Right lobe of liver (tissue), 4 donors: ENCODE measurements around the gene NKAIN2.

Experiments
- POLR2A ChIP-seq: fragments of 450-650 bp; IDR thresholded peaks from one replicate; pipeline ENCODE4 v1.6.1; 2017; ENCODE audit warnings: antibody characterized with exemption, mild to moderate bottlenecking
- TF ChIP-seq, protein P1 (sequence below), 4 donors: fragments of 200-600 bp in 3 of 4; fragments of 450-650 bp in 1 of 4; IDR thresholded peaks; one replicate each; pipeline versions ENCODE4 v1.5.1 to v1.8.0; 2016 to 2022; ENCODE audit warnings: antibody characterized with exemption in 4 of 4, mild to moderate bottlenecking in 2 of 4
- donor health status: DM: no; HTN: no; CAD: no.
- donor health status: DM: no; HTN: no; CAD: no.
- donor health status: DM: no; HTN: yes; CAD: no.

DNA sequence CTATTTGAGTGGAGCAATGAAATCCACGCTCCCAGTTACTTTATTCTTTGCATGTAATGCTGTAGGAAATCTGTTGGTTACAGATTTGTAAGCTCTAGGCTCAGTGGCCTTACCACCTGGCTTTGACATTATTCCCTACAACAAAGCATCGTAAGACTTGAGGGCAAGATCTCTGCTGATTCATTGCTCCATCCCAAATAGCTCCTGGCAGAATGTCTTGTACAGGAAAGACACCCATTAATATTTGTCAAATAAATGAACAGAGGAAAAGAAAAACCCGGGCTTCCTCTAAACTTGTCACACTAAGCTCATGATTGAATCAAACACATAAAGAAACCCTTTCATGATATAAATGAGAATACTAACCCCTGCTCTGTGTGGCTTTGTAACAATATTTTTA, 801.1 kb downstream of the NKAIN2 start:
- TF ChIP-seq POLR2A = no peak
- TF ChIP-seq, protein P1, sequence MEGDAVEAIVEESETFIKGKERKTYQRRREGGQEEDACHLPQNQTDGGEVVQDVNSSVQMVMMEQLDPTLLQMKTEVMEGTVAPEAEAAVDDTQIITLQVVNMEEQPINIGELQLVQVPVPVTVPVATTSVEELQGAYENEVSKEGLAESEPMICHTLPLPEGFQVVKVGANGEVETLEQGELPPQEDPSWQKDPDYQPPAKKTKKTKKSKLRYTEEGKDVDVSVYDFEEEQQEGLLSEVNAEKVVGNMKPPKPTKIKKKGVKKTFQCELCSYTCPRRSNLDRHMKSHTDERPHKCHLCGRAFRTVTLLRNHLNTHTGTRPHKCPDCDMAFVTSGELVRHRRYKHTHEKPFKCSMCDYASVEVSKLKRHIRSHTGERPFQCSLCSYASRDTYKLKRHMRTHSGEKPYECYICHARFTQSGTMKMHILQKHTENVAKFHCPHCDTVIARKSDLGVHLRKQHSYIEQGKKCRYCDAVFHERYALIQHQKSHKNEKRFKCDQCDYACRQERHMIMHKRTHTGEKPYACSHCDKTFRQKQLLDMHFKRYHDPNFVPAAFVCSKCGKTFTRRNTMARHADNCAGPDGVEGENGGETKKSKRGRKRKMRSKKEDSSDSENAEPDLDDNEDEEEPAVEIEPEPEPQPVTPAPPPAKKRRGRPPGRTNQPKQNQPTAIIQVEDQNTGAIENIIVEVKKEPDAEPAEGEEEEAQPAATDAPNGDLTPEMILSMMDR (IDR thresholded peaks at IDR 0.05) = no peak
